Kidney (tissue), 14 donors: ENCODE data around the gene SNX2. TPM values are rescaled to one million over a fixed set of nuclear protein-coding genes. Genes with fewer than 3 reads are reported as not detected.

ENCODE experiments used
- DNase-seq, 5 donors: peaks; one replicate each; pipeline ENCODE4 v3.0.0-alpha.2; 2013 to 2020
- FAIRE-seq: peaks from 2 replicates; lab custom pipeline; 2012; peaks lifted over from hg19 to GRCh38; lab: Jason Lieb, UNC
- H3K27ac ChIP-seq, 2 donors: one replicate each; pipeline ENCODE4 v1.7.0; 2013; ENCODE audit warnings: low read depth in 2 of 2, low read length in 2 of 2, inconsistent platforms in 1 of 2
- H3K27me3 ChIP-seq: one replicate; pipeline ENCODE4 v1.7.1; 2013; ENCODE audit warnings: low read length, inconsistent platforms; ENCODE audit not compliant: control insufficient read depth, insufficient read depth
- H3K36me3 ChIP-seq, 3 donors: one replicate each; pipeline versions ENCODE4 v1.7.0 to v1.7.1; 2013; ENCODE audit warnings: low read length in 3 of 3, control low read depth in 1 of 3, inconsistent platforms in 1 of 3; ENCODE audit not compliant: insufficient read depth in 3 of 3, control insufficient read depth in 2 of 3
- H3K4me1 ChIP-seq, 3 donors: one replicate each; pipeline versions ENCODE4 v1.7.0 to v1.7.1; 2013; ENCODE audit warnings: low read length in 3 of 3, inconsistent platforms in 1 of 3, low read depth in 1 of 3; ENCODE audit not compliant: control insufficient read depth in 2 of 3, insufficient read depth in 2 of 3
- H3K4me3 ChIP-seq, 3 donors: one replicate each; pipeline versions ENCODE4 v1.7.0 to v1.8.1; 2013; ENCODE audit warnings: low read length in 3 of 3, control low read depth in 1 of 3, inconsistent platforms in 1 of 3
- H3K9ac ChIP-seq, 3 donors: one replicate each; pipeline versions ENCODE4 v1.7.0 to v1.7.1; 2013; ENCODE audit warnings: low read length in 3 of 3, control low read depth in 1 of 3, inconsistent platforms in 1 of 3
- H3K9me3 ChIP-seq, 3 donors: one replicate each; pipeline versions ENCODE4 v1.7.0 to v1.7.1; 2013; ENCODE audit warnings: low read length in 3 of 3, control low read depth in 1 of 3, inconsistent platforms in 1 of 3; ENCODE audit not compliant: control insufficient read depth in 2 of 3, insufficient read depth in 1 of 3
- intact Hi-C: fragments of 100-400 bp; cut with DNase I; formaldehyde crosslinking; loops from one replicate; pipeline ENCODE4 v1.11.1; 2022
- polyA plus RNA-seq: library from polyadenylated mRNA; stranded (reverse); fragments of 350-450 nt; fragmentation: Illumina TruSeq; extraction: RNeasy Lipid Tissue Mini Kit (QIAGEN cat#74804); gene quantifications from one replicate; pipeline ENCODE4 v1.2.3, GENCODE V29; 2014; ENCODE audit warnings: low read depth, low replicate concordance; ENCODE audit not compliant: insufficient read depth
- total RNA-seq: library from RNA; stranded (reverse); fragmentation: NEBNext Ultra II Directional; extraction: Animal tissue kit (Norgen Biotek cat#: 25700); gene quantifications from one replicate; pipeline ENCODE4 v1.2.1, GENCODE V29; 2021
- TF ChIP-seq, protein P1 (sequence below): IDR thresholded peaks from 3 replicates; pipeline ENCODE4 v1.5.1; 2012; ENCODE audit warnings: mild to moderate bottlenecking, moderate library complexity, borderline replicate concordance; ENCODE audit not compliant: insufficient read depth; ENCODE audit errors: extremely low read depth
- donor health status: control.
- donor health status: control.
- donor health status: control.
- donor health status: control.
- donor health status: control.
- donor health status: DM: yes; HTN: yes; CAD: no.
- donor health status: Normal renal cell carcinoma (clear cell type).

SNX2 gene
- total and polyA plus RNA-seq, 2 donors from 2014 or later, result 75.8 to 81.3 TPM

DNA sequence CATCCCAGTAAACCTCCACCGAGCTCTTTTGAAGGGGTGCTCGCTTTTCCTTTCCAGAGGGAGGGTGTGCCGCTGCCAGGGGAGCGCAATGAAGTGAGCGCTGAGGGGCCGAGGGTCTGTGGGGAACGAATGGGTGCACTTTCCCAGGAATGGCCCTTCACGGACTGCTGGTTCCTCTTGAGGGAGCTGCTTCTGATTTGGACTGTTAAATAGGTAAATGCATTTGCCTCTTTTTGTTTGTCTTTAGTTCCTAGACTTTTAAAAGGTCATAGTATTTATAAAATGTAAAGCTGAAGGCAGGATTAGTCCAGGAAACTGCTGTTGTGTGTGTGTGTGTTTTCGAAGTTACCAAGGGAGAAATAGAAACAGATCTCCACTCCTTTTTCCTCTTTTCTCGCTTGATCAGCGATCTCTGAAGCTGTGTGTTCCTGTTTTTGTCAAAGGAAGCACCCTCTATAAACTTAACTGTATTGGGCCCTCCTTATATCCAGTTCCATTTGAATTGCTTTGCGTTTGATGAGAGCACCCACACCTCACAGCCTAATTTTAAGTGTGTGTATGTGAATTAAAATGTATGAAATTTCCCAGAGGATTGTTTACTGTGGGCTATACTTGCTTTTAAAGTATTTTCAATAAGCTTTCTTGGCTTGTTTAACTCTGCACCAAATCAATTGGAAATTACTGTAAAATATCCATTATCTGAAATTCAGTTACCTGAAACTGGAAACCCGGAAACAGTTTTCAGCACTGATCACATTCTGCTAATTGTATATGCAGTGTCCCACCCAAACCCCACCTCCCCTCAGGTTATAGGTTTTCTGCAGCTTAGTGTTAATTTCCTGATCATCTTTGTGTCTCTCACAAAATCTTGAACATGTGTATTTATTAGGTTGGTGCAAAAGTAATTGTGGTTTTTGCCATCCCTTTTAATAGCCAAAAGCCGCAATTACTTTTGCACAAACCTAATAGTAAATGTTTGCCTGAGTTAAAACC lies 966 bp downstream of the SNX2 start:
- intact Hi-C loops, result no loop called here
- H3K9ac ChIP-seq, result peak overlapping the region; percentile 86 to 98 (median 94)
- H3K9me3 ChIP-seq, result no peaks in the 10 kb centered on the region
- no peaks in the 10 kb centered on the region for H3K36me3 ChIP-seq
- H3K27ac ChIP-seq, result peak overlapping the region; percentile 91 to 95
- TF ChIP-seq, protein P1, sequence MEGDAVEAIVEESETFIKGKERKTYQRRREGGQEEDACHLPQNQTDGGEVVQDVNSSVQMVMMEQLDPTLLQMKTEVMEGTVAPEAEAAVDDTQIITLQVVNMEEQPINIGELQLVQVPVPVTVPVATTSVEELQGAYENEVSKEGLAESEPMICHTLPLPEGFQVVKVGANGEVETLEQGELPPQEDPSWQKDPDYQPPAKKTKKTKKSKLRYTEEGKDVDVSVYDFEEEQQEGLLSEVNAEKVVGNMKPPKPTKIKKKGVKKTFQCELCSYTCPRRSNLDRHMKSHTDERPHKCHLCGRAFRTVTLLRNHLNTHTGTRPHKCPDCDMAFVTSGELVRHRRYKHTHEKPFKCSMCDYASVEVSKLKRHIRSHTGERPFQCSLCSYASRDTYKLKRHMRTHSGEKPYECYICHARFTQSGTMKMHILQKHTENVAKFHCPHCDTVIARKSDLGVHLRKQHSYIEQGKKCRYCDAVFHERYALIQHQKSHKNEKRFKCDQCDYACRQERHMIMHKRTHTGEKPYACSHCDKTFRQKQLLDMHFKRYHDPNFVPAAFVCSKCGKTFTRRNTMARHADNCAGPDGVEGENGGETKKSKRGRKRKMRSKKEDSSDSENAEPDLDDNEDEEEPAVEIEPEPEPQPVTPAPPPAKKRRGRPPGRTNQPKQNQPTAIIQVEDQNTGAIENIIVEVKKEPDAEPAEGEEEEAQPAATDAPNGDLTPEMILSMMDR, result peak; percentile 11
- FAIRE-seq (no peak), DNase-seq (peak in 4 of 5 donors; percentile 71 to 89 (median 76))
- H3K27me3 ChIP-seq, result no peaks in the 10 kb centered on the region
- peak overlapping the region; percentile 88 to 98 (median 97) for H3K4me3 ChIP-seq
- H3K4me1 ChIP-seq, result peaks cover 0 to 9% (median 7%) of the 10 kb centered on the region in 3 donors

DNA sequence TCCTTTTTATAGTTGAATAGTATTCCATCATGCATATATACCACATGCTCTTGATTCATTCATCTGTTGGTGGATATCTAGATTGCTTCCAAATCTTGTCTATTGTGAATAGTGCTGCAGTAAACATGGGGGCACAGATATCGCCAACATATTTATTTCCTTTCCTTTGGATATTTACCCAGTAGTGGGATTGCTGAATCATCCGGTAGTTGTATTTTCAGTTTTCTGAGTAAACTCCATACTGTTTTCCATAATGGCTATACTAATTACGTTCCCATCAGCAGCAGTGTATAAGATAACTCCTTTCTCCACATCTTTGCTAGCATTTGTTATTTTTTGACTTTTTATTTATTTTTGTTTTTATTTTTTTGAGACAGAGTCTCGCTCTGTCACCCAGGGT lies 3.3 kb downstream of the SNX2 start:
- H3K4me1 ChIP-seq, result peaks cover 0 to 9% (median 7%) of the 10 kb centered on the region in 3 donors
- TF ChIP-seq, protein P1, result no peak
- no peaks in the 10 kb centered on the region for H3K27me3 ChIP-seq
- FAIRE-seq (no peak), DNase-seq (no peak)
- intact Hi-C loops, result no loop called here
- H3K4me3 ChIP-seq, result no peak overlapping the region
- H3K36me3 ChIP-seq, result no peaks in the 10 kb centered on the region
- no peak overlapping the region for H3K9ac ChIP-seq
- H3K27ac ChIP-seq, result no peak overlapping the region
- H3K9me3 ChIP-seq, result no peaks in the 10 kb centered on the region

DNA sequence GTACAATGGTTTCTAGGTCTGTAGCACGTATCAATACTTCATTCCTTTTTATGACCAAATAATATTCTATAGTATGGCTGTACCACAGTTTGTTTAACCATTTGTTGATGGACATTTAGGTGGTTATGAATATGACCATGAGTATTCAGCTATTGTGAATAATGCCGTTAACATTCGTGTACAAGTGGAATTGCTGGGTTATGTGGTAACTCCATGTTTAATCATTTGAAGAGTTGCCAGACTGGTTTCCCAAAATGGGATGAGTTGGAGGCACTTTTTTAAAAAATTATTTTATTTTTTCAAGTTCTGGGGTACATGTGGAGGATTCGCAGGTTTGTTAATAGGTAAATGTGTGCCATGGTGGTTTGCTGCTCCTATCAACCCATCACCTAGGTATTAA lies 4.6 kb downstream of the SNX2 start:
- Histone ChIP-seq H3K27me3 (no peaks in the 10 kb centered on the region), H3K4me1 (peaks cover 0 to 9% (median 7%) of the 10 kb centered on the region in 3 donors), H3K9me3 (no peaks in the 10 kb centered on the region), H3K27ac (no peak overlapping the region), H3K9ac (no peak overlapping the region), H3K4me3 (no peak overlapping the region), H3K36me3 (no peaks in the 10 kb centered on the region)
- TF ChIP-seq, protein P1, result no peak
- no peak for DNase-seq
- no peak for FAIRE-seq
- intact Hi-C loops, result no loop called here
